Measurements from ENCODE around the gene TEX2.
"Not testable (repeated sequence)": the region's sequence is repeated elsewhere in the genome, so short reads cannot be mapped to it uniquely, and the experiment has no call there.

The TEX2 gene

DNA sequence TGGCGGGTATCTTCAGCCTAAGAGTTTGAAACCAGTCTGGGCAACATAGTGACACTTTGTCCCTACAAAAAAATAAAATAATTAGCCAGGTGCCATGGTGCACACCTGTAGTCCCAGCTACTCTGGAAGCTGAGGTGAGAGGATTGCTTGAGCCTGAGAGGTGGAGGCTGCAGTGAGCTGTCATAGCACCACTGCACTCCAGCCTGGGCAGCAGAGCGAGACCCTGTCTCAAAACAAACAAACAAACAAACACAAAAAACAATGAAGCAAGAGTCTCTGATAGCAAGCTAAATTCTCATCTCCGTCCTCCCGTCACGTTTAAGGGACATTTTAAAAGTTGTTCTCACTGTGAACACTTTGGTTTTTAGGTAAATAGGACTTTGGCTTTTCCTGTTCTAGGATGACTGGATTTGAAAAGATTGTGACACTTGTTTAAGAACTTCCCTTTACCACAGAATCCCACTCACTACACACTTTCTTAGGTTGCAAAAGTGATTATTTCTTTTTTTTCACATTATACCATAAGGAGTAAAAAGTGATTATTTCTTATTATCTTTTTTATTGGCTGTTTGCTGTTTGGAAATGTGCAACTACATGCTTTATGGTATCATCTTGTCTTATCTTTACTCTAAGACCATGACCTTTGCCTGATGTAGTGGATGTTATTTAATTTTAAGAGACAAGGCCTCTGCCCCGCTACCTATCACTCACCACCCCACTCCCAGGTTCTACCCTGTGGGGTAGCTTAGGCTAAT is 128.7 kb downstream of the TEX2 start:
- no peak for DNase-seq

DNA sequence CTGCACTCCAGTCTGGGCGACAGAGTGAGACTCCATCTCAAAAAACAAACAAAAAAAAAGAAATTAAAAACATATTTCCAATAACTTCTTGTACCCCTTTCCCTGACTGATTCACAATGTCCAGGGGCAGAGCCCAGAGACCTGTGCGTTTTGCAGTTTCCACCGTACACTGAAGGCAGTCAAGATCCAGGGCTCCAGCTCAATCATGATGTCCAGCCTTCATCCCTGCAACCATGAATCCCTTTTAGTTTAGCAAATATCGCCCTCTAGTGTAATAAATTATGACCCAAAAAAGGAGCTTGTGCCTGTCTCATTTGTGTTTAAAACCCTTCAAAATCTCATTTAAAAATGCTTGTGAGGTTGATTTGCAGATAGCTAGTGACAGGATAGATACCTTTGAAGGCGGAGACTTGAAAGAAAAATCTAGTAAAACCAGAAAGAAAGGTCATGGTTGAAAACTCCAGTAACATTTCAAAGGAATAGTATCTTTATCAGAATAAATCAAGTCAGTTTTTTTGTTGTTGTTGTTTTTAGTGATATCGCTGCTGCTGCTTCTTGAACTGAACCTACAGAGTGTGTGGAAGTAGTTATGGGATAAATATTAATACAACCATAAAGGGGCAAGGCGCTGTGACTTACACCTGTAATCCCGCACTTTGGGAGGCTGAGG is 129.4 kb downstream of the TEX2 start:
- peak; percentile 19 for DNase-seq

DNA sequence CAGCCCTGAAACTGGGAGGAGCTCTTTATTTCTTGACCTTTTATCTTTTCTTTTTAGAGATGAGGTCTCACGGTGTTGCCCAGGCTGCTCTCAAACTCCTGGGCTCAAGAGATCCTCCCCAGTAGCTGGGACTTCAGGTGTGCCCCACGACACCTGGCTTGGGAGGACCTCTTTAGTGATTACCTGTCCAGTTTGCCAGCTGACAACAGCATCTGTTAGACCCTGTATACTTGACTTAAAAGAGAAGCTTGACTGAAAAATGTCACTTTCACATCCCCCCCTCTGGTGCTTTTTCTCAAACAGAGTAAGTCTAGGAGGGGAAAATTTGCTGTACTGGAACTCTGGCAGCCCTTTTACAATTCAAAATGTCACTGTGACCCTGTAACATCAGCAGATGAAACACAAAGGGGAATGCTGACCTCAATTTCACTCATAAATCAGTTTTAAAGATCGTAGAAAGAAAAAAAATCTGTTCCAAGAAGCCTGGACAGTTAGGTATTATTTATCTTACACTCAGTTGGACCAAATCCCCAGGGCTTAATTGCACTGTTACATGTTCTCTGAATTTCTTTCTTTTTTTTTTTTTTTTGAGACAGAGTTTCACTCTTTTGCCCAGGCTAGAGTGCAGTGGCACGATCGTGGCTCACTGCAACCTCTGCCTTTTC is 131.3 kb downstream of the TEX2 start:
- DNase-seq: no peak

DNA sequence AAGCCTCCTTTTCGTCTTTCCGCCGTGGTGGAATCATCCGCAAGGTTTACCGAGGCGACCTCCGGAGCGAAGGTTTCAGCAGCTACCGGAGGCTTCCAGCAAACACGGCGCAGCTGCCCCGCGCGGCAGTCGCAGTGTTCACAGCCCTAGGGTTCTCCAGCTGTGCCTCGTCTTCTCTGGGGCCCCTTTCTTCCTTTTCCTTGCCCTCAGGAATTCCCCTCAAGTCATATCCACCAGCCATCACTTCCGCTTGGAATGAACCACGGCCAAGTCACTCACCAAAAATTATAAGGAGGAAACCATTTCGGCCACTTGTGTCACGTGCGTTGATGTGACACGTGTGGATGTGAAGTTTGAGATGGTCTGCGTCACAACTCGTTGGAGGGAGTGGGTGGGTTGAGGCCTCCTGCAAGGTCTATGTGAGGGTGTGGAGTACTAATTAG is 132.5 kb downstream of the TEX2 start:
- DNase-seq: no peak

DNA sequence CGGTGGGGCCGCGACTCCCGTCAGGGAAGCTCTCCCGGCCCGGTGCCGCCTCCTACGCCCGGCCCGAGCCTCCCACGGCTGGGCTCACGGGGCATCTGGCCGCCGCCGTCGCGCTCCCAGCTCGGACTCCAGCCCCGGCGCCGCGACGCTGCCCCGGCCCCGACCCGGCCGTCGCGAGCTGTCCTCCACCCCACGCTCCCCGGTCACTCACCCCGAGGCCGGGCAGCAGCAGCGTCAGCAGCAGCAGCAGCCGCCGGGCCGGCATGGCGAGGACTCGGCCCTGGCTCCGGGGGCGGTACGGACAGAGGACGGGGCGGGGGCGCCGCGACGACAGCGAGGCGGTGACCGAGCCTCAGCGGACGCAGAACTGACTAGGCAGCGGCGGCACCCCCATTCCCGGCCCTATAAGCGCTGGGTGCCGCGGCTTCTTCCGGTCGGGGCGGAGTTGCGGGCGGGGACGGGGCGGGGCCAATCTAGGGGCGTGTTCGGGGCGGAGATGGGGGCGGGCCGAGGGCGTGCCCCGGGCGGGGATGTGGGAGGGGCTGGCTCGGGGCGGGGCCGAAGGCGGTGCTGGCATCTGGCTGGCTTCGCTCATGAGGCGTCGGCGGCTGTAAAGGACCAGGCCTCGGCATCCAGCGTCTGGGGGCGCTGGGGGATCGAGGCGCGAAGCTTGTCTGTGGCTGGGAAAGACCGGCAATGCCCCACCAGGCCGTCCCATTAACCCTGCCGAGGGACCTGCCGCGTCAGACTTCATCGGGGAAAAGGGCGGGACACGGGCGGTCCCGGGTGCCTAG is 133.1 kb downstream of the TEX2 start, which contains the start of gene ERN1:
Gene ERN1, minus strand, starts transcription at position 380 of the 794 bp plus-strand sequence. Its CDS starts 115 bp downstream, at position 265.
- peak; percentile 66 for DNase-seq

DNA sequence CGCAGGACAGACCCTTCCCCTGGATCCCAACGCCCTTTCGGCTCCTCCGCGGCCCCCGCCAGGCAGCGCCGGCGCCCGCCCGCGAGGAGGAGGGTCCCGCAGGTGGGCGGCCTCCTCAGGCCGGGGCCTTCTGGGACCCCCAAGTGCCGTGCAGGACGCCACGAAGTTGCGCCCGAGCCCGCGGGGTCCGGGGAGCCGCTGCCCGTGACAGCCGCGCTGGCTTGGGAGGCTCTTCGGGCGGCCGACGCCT is 133.6 kb downstream of the TEX2 start:
- DNase-seq: no peak

DNA sequence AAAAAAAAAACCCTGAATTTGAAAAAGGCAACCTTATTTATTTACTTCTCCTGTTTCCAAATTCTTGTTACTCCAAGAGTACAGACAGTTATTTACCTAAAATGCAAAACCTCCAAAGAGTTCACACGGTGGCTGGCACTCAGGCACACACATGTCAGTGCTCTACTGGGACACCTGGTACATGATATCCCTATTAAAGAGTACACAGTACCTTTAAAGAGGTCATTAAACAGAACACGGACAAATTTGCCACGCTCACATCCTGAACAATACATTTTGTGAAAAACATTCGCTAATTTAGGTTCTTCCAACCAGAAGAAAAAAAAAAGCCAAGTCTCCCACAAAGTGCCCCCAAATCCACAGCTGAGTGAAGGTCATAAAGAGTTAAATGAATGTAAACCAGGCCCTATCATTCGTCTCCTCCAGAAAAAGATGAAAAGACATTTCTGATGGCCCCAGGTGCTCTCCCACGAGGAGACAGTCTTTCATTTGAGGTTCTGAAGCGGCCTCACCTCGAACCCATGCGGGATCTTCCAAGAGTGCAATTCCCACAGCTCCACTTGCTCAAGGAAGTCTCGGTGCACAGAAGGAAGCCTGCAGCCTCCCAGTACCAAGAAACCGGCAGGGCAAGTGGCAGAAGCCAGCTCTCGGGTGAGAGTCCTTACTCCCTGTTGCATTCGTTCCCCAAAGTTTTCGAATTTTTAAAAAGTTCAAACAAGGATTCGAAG is 134.1 kb downstream of the TEX2 start:
- no peak for DNase-seq

DNA sequence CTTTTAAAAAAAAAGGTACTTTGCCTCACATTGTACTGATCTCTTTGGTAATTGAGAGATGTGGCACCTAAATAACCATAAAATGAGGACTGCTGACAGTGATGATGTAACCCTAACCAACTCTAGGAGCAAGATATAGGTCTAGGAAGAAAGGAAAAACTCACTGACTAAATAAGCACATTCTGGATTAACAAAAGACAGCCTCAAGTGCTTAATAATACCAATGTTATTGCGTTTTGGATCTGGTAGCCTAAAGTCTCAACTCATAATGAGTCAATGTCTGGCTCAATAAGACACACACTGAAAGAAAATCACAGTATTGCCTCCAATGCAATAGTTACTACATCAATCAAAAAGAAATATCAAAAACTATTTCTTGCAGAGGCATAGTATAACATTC is 136.1 kb downstream of the TEX2 start:
- no peak for DNase-seq

DNA sequence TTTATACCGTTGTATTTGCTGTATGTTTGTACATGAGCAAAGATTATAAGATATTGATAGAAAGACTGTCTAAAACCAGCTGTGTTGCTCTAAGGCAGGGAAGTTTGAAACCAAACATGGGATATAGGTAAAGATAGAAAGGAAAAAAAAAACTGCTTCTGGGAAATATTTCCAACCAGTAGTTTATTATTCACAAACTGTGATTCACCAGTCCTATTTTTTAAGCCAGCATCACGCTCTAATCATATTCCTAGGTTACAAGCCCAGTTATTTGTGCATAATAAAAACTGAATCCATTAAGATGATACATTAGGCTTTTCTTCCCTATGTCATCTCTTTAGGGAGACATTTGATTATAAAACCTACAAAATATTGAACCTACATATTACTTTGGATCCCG is 137.1 kb downstream of the TEX2 start:
- no peak for DNase-seq

DNA sequence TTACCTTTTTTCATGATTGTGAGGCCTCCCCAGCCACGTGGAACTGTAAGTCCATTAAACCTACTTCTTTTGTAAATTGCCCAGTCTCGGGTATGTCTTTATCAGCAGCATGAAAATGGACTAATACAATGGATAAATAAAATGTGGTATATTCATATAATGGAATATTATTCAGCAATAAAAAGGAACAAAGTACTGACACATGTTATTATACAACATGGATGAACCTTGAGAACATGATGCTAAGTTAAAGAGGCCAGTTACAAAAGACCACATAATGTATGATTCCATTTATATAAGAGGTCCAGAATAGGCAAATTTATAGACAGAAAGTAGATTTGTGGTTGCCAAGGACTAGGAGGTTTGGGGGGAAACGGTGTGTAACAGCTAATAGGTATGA is 138.5 kb downstream of the TEX2 start:
- no peak for DNase-seq

DNA sequence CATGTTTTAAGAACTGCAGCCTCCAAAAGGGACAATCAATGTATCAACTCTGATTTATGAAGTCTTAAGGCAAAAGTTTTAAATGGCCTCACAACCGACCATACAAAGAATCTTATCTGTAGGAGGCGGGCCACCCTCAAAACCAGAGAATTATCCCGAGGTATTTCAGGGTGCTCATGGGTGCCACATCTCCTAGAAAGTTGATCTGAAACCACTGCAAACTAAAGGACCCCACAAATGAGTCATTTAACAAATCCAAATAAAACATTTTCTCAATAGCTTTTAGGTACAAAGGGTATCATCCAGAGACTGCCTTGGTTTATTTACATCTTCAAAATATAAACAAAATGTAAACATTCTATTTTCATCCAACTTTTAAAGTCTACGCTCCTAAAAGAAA is 139.9 kb downstream of the TEX2 start:
- no peak for DNase-seq

DNA sequence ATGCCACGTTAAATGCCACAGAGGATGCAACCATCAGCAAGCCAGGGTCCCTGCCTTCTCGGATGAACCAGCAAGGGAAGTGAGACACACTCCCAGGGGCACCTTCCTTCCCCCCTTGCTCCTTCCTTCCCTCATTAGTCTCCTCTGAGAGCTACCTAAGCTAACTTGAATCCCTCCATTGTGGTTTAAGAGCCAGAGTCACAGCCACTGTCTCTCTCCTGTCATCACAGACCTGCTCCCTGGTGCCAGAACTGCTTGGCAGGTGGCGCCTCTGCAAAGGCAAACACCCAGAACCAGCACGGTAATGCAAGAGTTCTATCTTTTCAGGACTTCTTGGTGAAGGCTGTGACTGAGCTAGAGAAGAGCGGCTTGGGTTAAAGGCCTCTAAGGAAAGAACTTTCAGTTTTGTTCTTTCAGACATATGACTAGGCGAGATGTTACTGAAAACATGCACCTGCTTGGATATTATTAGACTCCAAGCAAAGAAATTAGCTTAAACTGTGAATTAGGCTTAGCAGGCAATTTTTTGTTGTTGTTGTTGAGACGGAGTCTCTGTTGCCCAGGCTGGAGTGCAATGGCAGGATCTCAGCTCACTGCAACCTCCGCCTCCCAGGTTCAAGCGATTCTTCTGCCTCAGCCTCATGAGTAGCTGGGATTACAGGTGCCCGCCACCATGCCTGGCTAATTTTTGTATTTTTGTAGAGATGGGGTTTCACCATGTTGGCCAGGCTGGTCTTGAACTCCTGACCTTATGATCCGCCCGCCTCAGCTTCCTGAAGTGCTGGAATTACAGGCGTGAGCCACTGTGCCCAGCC is 141.9 kb downstream of the TEX2 start:
- DNase-seq: not testable (repeated sequence)

DNA sequence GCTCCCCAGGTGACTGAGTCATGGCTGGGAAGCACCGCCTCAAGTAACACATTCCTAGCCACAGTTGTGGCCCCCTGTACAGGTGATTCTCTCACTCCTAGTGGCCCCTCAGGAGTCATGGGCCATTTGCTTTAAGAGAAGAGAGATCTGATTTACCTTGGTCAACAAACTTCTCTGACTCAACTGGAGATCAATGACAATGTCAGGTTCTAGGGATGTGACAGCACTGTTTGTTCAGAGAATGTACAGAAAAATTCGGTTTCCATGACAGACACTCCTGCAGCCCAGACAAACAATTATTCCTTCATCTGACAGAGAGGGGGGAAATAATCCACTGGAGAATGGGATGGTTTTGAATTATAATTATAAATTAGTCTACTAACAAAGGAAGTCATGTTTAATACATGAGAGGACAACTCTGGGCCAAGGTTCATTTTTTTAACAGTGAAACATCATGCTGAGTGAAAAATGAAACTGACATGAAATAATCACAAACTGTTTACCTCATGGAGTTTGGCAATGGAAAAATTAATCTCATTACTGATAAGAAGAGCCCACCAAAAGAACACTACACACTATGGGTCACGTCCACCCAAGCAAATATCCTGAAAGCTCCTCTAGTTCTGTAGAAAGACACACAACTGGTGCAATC is 142.8 kb downstream of the TEX2 start:
- DNase-seq: no peak

DNA sequence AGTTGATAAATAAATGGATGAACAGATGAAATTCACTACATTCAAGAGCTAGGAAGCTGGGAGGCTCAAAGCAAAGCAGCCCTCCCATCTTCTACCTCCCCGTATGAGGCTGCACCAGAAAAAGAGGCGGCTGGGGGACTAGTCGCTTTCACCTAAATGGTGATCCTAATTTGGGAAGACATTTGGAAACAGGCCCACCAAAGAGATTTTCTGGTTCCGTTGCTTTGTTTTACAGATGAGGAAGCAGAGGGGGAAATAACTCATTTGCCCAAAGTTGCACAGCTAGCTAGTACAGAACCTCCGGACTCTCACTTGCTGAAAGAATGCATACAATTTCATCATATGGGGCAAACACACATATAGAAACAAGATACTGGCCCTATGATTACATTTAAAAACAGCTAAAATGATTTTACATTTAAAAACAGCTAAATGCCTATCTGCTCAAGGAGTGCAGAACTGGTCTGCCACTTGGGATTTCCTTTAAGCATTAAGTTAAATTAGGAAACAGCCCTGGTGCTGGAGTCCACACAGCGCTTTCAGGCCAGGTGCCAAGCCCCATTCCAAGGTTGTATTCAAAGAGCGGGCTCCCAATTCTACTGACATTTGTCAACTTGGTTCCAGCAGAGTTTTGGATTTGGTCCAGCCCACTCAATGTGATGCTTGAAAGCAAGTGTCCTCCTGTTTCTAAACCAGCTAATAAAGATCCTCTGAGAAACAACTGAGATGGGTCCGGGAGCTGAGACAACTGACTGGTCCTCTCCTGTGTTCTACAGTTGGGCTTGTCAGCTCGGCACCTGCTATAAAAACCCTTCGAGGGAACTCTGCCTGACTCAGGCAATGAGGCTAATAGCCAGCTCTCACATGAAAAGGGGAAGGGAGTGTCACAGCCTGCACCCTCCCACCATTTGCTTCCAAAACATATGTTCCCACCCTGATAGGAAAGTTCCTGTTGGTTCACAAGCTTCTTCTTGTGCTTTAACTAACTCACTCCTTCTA is 144.8 kb downstream of the TEX2 start:
- peak; percentile 41 for DNase-seq

DNA sequence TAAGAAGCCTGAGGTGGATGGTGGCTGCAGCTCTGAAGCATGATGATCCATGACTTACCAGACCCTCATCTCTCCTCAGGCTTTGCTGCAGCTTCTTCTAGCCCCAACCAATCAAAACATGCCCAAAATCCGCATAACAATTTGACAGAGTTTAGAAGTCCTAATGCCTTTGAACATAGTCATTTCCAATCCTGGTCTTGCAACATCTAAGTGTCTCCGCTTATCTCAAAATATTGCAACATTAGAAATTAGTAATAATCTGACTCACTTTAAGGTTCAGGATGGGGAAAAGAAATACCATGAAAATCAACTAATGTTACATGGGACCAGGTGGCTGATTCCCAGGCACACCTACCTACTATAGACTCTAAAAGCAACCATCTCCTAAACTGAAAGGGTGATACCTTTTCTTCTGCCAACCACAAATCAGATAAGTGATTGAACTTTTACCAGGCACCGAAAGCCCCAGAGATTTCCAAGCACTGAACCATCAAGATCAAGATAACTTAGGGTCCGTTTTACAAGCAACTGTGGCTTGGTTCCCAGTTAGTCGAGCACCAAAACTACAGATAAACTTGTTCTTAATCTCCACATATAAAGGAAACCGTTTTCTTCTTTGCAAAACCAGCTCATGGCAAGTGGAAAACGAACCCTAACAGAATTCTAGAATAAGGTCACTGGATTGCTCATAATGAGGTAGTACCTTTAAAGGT is 147.1 kb downstream of the TEX2 start:
- no peak for DNase-seq

DNA sequence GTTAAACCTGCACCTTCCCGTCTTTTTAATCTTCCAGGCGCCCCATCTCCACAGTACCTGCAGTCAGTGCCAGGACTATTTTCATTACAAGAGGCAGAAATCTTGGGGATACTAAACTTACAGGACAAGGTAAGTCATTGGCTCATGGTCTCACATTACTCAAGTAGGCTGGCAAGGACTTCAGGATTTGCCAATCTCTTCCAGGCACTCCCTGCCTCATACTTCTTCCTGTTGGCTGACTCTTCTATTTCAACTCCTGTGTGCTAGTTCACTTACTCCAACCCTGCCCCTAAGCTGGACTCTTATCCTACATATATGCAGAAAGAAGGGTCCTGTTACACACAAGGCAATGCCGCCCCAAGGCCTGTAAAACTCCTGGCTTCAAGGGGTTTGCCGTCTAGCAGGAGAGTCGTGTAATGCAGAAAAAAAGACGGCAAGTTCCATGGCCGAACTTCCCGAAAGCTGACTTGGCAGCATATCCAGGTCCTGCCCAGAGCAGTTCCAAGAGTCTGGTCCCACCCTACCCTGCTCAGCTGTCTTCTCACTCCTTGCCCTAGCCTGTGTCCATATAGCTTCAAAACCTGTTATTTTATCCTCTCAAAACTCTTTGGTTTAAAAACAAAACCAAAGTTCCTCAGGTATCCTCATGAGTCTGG is 147.9 kb downstream of the TEX2 start:
- DNase-seq: no peak

DNA sequence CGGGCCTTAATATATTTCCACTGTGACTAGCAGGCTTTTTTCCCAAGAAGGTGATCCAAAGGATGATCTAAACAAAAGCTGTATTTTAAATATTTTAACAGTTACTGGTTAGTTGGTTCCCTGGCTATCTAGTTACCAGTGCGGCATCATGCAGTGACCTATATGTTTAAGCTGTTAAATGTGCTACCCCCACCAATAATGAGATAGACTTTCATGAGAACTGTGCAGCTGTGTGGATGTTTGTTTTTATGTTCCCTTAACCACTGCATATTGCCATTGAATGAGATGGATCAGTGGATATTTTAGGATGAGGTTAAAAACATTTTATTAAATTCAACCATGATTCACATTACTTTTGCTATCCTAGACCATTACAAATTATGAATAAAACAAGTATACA is 150.1 kb downstream of the TEX2 start:
- no peak for DNase-seq

DNA sequence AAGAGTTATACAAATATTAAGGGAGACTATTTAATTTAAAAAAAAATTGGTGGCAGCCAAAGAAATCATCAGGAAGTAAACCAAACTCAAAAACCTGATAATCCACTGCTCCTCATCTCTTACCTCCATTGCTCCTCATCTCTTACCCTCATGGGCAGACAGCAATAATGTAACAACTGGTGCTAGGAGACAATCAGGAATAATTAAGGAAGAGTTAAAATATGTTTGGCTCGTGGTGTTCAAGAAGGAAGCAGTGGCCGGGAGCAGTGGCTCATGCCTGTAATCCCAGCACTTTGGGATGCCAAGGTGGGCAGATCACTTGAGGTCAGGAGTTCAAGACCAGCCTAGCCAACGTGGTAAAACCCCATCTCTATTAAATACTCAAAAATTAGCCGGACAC is 151.2 kb downstream of the TEX2 start:
- no peak for DNase-seq

All from NCI-H2029 (cell line).